CMK (cell line): ENCODE measurements around the gene KPNA1.

Source experiments
- DNase-seq: peaks from one replicate; pipeline ENCODE4 v3.0.0-alpha.2; 2010; ENCODE audit warnings: low read depth

The KPNA1 gene

GRCh38 chr3:122514123-122515019 is at the start of gene KPNA1:
Gene KPNA1 (minus strand): TSS chr3:122514939. CDS start chr3:122496565, 18,374 bp downstream.
- peak; percentile 60 for DNase-seq

GRCh38 chr3:122564155-122564912 is 49.6 kb upstream of the KPNA1 start, which contains the start of the genes DTX3L and PARP9:
Gene DTX3L (plus strand): TSS chr3:122564338. CDS start chr3:122564427, 89 bp downstream.
Gene PARP9 (minus strand): TSS chr3:122564300. CDS start chr3:122559620, 4,680 bp downstream.
- DNase-seq = no peak

GRCh38 chr3:122563717-122564025 is 48.9 kb upstream of the KPNA1 start:
- no peak for DNase-seq

DNA sequence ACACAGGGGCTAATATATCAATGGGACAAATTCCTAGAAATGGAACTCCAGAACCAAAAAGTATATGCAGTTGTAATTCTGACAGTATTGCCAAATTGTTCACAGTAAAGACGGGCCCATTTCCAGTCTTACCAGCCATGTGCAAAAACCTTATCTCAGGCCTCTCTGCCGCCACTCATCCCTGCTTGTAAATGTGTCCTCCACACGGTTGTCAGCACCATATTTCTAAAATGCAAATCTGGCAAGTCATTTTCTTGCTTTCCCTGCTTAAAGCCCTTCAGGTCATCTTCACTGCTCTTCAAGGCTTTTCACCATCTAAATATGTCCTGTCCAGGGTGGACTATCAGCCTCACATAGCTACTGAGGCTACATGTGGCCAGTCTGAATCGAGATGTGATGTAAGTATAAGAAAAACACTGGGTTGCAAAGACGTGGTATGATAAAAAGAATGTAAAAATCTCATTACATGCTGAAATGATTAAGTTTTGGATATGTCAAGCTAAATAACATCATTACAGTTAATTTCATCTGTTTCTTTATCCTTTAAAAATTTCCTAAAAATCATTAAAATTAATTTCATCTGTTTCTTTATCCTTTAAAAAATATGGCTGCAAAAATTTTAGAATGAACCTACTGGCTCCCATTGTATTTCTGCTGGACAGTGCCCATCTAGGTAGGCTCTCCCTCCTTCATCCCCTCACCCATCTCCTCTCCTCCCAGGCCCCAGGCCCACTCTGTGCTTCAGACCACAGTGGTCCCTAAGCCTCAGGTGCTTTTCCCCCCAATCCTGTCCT is 48.4 kb upstream of the KPNA1 start:
- DNase-seq = no peak

- DNase-seq = no peak
Measured at GRCh38 chr3:122560680-122561079, 45.9 kb upstream of the KPNA1 start.

GRCh38 chr3:122559906-122560305 is 45.2 kb upstream of the KPNA1 start:
- no peak for DNase-seq

GRCh38 chr3:122558605-122559004 is 43.9 kb upstream of the KPNA1 start:
- DNase-seq = no peak

GRCh38 chr3:122557356-122557755 is 42.6 kb upstream of the KPNA1 start:
- DNase-seq = no peak

DNA sequence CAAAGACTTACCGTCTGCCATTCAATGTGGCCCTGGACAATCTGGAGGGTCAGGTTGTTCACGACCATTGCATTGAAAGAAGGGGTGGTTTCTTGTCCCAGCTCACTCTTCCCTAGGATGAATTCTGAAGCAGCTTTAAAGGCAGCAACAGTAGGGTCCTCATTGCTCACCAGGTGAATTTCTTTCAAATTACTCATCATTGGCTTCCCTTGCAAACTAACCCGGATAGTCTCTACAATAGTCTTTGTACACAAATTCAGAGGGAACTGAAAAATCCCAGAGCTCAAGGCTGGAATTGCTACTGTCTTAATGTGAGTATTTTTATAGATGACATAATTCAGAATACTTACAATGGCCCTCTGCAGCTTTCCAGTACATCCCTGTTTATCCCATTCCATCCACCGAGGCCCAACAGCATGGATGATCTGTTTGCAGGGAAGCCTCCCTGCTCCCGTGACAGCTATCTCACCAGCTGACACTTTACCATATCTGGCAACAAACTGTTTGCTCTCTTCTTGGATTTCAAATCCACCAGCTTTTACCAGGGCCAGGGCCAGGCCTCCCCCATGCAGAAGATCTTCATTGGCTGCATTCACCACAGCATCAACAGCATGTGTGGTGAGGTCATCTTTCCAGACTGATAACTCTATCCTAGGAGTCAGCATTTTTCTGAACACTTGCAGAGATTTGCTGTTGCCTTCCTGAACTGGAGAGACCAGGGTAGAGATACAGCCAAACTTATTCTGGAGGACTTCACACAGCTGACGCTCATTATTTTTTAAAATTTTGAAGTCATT is 40.7 kb upstream of the KPNA1 start:
- DNase-seq = no peak

GRCh38 chr3:122553171-122553570 is 38.4 kb upstream of the KPNA1 start:
- no peak for DNase-seq

- no peak for DNase-seq
Measured at GRCh38 chr3:122548619-122549018, 33.9 kb upstream of the KPNA1 start.

DNA sequence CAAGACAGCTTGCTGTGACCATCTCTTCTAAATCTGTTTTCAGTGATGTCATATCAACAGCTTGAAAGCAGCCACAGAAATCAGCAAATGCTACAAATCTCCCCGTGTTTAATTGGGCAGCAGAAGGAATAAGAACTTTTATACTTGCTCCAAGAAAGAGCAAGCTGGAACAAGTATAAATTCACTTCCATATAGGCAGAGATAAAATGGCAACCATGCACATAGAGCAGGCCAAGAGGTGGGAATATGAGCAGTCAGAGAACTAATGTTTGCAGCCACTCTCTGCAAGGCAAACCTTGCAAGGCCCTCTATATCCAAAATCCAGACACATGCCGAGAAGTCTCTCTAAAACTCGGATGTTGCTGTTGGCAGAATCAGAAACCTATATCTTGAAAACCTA is 33.3 kb upstream of the KPNA1 start:
- no peak for DNase-seq

- no peak for DNase-seq
Measured at GRCh38 chr3:122546151-122546550, 31.4 kb upstream of the KPNA1 start.

GRCh38 chr3:122538956-122539490 is 24.3 kb upstream of the KPNA1 start:
- no peak for DNase-seq

- DNase-seq = no peak
Measured at GRCh38 chr3:122536632-122537001, 21.9 kb upstream of the KPNA1 start.

DNA sequence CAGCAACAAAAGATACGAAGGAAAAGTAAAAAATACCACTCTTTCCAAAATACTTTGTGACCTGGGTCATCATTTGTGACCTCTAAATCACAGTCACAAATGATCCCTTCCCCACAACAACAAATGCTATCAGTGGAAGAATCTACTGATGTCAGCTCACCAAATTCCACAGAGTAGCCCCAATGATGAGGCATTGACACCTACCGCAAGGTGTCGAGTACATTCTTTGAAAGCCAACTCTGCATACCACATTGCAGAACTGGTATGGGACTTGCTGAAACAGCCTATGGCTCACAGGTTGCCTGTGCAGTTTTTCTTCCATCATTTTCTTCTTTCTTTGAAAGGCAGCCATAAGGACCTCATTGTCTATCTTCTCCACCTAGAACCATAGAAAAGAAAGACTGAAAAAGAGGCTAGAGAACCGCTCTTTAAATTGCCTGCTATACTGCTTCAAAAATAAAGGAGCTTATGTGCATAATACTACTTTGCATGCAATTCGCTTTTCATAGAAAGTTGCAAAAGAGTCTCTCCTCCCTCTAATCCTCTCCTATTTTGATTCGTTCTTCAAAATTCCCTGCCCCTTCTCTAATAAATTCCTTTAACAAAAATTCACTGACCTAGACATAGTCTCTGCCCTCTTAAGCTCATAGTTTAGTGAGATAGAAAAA is 21.4 kb upstream of the KPNA1 start:
- DNase-seq = no peak

DNA sequence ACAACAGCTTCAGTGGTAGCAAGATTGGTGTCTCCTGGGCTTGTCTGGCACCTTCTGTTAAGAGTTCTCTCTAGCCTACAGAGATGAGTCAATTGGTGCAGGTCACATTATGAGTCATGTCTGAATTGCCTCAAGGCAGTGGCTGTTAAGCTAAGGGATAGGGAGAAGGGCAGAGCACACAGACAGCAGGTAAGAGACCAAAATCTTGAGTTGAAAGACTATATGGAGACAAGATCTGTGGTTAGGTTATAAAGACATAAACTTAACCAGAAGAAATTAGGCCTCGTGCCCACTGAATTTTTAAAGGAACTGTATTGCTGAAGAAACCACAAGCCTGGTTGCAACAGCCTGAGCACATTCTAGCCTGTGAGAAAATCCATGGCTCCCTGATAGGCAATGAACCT is 19.2 kb upstream of the KPNA1 start:
- DNase-seq = no peak

- DNase-seq = no peak
Measured at GRCh38 chr3:122533480-122533879, 18.7 kb upstream of the KPNA1 start.

GRCh38 chr3:122530164-122530563 is 15.4 kb upstream of the KPNA1 start:
- DNase-seq = no peak

DNA sequence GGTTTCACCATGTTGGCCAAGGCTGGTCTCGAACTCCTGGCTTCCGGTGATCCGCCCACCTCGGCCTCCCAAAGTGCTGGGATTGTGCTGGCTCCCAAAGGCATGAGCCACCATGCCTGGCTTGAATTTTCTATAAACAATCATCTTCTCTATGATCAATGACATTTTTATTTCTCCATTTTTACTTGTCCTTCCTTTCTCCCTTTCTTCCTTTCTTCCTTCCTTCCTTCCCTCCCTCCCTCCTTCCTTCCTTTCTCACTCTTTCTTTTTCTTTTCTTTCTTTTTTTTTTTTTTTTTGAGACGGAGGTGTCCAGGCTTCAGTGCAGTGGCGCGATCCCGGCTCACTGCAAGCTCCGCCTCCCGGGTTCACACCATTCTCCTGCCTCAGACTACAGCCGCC is 8.6 kb upstream of the KPNA1 start:
- DNase-seq = no peak

DNA sequence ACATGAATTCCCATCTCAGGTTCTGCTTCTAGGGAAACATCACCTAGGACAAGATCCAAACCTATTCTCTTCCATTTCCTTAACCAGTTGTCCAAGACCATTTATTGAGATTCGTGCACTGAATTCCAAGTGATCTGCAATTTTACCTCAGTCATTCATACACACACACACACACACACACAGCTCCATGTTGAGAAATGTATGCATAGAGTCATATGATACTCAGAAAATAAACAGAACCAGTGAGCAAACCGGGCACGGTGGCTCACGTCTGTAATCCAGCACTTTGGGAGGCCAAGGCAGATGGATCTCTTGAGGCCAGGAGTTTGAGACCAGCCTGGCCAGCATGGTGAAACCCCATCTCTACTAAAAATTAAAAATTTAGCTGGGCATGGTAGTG is 6.1 kb upstream of the KPNA1 start:
- no peak for DNase-seq
